NCI-H510A (cell line): ENCODE measurements around the gene HTR6.

ENCODE experiments used
- DNase-seq: peaks from one replicate; lab custom pipeline; 2025; lab: John Stamatoyannopoulos, UW

Gene HTR6

DNA sequence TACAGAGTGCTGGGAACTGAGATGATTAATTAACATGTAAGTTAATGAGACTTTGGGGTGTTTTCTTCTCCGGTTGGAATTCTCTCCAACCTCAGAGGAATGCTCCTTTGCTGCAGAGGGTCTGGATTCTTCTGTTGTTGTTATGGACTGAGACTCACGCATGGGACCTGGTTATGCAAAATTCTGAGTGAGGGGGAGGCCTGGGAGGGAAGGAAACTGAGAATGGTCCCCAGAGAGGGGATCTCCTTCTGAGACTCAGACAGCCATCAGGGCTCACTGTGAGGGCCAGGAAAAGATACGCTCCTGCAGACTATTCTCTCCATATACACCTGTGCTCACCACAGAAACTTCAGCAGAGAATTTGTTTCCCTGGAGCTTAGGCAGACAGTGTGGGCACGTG is 56.3 kb downstream of the HTR6 start:
- no peak for DNase-seq

DNA sequence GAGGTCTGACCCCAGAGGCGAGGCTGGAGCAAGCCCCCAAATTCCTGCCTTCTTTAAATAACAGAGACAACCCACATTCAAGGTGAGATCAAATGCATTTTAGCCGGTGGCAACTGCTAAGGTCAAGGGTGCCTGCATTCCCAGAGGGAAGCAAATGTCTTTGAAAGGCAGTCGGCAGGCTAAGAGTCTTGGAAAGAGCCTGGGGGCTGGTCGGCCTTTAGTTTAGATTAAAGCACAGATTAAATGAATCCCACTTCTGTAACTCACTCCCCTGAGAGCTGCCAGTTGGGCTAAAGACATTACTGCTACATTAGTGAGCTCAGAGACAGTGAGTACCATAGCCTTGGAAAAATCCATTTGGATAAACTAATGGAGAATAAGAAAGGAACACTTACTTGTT is 59.2 kb downstream of the HTR6 start:
- DNase-seq = no peak

DNA sequence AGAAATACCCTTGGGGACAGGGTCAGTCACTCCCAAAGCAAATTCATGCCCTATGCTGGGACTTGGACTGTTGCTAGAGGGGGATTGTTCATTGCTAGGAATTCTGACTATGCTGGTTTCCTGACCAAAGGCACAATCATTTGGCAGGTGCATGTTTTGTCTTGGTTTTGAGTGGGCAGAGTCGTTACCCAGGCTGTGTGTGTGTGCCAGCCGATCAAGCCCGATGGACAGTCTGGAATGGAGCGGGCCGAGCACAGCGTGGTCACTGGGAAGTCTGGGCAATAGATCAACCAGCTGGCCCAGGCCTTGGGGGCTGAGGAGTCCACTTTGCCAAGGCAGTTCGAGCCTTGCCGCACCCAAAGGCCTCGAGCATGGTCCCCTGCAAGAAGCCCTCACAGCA is 60.9 kb downstream of the HTR6 start:
- DNase-seq = no peak

DNA sequence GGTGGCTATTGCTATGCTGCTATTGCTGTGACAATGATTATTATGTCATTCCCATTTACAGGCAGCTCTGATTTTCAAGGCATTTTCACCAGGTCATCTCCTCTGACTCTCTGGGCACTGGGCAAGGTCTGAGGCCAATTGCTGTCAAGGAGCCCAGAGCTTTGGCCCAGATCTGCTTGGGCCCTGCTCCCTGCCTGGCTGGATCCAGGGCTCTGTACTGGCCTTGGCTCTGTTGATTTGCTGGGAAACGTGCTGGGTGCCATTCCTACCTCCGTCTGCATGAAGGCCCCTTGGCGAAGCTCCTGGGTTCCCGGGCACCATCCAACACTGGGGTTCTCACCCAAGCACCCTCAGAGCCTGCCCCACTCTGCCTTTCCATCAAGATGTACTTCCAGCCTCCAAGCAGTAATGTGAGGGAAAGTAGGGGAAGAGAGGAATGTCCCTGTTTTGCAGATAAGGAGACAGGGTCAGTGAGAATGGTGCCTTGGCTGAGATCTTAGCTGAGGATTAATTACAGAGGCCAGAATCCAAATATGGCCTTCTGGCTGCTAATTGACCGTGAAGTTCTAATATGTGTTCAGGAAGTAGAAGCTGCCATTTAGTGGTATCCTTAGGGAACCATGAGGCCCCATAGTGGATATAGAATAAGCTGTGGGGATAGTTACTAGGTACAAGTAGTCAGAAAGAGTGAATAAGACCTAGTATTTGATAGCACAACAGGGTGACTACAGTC is 63.9 kb downstream of the HTR6 start:
- DNase-seq = no peak

DNA sequence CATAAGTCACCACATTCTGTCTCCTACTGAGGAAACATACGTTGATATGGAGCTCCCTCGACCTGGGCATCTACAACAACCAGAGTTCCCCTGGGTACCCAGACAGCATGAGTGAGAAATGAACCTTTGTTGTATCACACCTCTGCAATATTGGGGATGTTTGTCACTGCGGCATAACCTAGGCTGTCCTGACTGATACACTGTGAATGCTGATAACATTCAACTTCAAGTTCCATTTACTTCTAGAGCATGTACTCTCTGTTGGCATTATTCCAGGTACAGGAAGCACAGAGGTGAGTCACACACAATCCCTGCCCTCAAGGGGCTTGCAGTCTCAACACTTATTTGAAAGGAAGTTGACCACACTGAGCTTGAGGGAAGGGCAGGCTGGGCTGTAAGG is 65.6 kb downstream of the HTR6 start:
- no peak for DNase-seq
